ENCODE results near the gene GORAB. TPM values are rescaled to one million over a fixed set of nuclear protein-coding genes. Genes with fewer than 3 reads are reported as not detected.

GORAB gene
- total RNA-seq, 1 donor from 2014 or later = 13.9 TPM

DNA sequence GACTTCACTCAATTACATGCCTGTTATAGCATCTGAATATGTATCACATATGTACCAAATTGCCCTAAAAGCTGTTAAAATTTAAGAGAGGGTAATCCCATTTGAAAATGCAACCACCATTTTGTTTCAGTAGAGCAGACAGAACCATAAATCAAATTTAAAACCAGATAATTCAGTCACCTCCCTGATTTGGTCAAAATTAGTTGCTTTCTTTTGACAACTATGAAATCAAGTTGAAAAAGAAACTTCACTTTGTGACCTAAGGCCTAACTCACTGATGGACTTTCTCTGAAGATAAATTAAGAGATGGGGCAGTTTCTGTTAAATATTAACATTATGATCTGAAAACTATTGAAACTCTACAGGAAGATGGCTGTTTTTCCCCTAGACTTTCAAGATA lies 6.7 kb downstream of the GORAB start:
- no peaks in the 10 kb centered on the region for H3K9me3 ChIP-seq
- intact Hi-C loops (cut with DNase I) = no loop called here
- no peak for ATAC-seq
- DNase-seq = no peak
- H3K36me3 ChIP-seq = peaks cover 46% of the 10 kb centered on the region
- H3K27me3 ChIP-seq = no peaks in the 10 kb centered on the region
- peaks cover 10% of the 10 kb centered on the region for H3K4me1 ChIP-seq
- no peak overlapping the region for H3K27ac ChIP-seq
- TF ChIP-seq, protein P1, sequence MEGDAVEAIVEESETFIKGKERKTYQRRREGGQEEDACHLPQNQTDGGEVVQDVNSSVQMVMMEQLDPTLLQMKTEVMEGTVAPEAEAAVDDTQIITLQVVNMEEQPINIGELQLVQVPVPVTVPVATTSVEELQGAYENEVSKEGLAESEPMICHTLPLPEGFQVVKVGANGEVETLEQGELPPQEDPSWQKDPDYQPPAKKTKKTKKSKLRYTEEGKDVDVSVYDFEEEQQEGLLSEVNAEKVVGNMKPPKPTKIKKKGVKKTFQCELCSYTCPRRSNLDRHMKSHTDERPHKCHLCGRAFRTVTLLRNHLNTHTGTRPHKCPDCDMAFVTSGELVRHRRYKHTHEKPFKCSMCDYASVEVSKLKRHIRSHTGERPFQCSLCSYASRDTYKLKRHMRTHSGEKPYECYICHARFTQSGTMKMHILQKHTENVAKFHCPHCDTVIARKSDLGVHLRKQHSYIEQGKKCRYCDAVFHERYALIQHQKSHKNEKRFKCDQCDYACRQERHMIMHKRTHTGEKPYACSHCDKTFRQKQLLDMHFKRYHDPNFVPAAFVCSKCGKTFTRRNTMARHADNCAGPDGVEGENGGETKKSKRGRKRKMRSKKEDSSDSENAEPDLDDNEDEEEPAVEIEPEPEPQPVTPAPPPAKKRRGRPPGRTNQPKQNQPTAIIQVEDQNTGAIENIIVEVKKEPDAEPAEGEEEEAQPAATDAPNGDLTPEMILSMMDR (IDR thresholded peaks at IDR 0.05) = no peak
- no peak overlapping the region for H3K4me3 ChIP-seq

DNA sequence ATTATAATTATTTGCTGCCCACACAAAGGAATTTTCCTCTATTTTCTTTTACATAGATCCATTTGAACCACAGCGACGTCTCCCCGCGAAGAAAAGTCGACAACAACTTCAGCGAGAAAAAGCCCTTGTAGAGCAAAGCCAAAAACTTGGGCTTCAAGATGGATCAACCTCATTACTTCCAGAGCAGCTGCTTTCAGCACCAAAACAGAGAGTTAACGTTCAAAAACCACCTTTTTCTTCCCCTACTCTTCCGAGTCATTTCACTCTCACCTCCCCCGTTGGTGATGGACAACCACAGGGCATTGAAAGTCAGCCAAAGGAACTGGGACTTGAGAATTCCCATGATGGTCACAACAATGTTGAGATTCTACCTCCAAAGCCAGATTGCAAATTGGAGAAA lies 7.2 kb downstream of the GORAB start:
- Histone ChIP-seq H3K27me3 (no peaks in the 10 kb centered on the region), H3K27ac (no peak overlapping the region), H3K9me3 (no peaks in the 10 kb centered on the region), H3K36me3 (peaks cover 50% of the 10 kb centered on the region), H3K4me3 (no peak overlapping the region), H3K4me1 (peaks cover 8% of the 10 kb centered on the region)
- TF ChIP-seq, protein P1 (IDR thresholded peaks at IDR 0.05) = no peak
- DNase-seq (no peak), ATAC-seq (no peak)
- intact Hi-C loops (cut with DNase I) = no loop called here

DNA sequence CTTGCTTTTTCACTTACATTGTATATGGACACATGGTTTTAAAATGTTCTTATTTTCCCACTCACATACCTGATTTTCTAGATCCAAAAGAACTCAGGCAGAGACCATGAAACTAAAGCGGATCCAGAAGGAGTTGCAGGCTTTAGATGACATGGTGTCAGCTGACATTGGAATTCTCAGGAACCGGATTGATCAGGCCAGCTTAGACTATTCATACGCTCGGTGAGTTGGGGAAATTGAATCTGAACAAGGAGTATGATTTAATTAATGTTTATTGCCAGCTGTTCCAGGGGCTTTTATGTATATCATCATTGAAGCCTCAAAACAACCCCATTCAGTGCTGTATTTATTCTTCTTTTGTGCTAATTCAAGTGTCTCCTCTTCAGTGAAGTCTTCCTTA lies 12.7 kb downstream of the GORAB start:
- no peaks in the 10 kb centered on the region for H3K4me1 ChIP-seq
- H3K4me3 ChIP-seq = no peak overlapping the region
- no peaks in the 10 kb centered on the region for H3K27me3 ChIP-seq
- no peaks in the 10 kb centered on the region for H3K9me3 ChIP-seq
- intact Hi-C loops (cut with DNase I) = no loop called here
- ATAC-seq (no peak), DNase-seq (no peak)
- no peak overlapping the region for H3K27ac ChIP-seq
- TF ChIP-seq, protein P1 (IDR thresholded peaks at IDR 0.05) = no peak
- H3K36me3 ChIP-seq = peaks cover 94% of the 10 kb centered on the region

DNA sequence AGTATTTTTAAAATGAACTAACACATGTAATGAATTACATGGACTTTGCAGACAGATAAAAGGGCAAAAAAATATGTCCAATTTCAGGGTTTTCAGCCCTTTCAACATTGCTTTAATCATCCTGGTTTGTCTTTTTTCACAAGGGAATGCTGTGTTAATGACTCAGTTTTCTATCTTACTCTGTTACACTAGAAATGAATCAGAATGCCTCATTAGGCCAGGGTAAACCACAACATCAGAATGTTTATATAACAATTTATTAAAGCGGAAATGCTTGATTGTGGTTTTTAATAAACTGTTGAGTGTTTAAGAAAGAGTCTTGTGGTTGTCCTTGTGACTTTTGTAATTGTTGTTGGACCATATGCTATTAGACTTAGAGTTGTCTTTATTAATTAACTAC lies 13.5 kb downstream of the GORAB start:
- ATAC-seq (no peak), DNase-seq (no peak)
- Histone ChIP-seq H3K27me3 (no peaks in the 10 kb centered on the region), H3K27ac (no peak overlapping the region), H3K36me3 (peaks cover 92% of the 10 kb centered on the region), H3K4me1 (no peaks in the 10 kb centered on the region), H3K4me3 (no peak overlapping the region), H3K9me3 (no peaks in the 10 kb centered on the region)
- intact Hi-C loops (cut with DNase I) = no loop called here
- TF ChIP-seq, protein P1 (IDR thresholded peaks at IDR 0.05) = no peak

DNA sequence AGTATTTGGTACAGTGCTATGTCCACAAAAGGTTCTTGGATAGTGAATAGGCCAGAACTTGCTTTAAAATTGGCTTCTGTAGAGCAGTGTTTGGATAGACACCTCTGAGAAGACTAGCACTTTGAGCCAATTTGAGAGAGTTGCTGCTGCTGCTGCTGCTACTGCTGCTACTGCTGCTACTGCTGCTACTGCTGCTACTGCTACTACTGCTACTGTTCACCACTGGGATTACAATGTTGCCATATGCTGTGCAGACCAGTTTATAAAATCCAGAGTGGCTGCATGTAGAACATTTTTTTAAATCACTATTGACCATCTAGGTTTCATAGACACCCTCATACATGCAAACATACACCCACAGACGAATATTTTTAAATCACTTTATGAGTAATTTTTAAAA lies 15.3 kb downstream of the GORAB start:
- TF ChIP-seq, protein P1 (IDR thresholded peaks at IDR 0.05) = no peak
- DNase-seq (no peak), ATAC-seq (no peak)
- H3K36me3 ChIP-seq = peaks cover 92% of the 10 kb centered on the region
- no peaks in the 10 kb centered on the region for H3K27me3 ChIP-seq
- no peaks in the 10 kb centered on the region for H3K9me3 ChIP-seq
- H3K4me1 ChIP-seq = no peaks in the 10 kb centered on the region
- no peak overlapping the region for H3K4me3 ChIP-seq
- intact Hi-C loops (cut with DNase I) = no loop called here
- no peak overlapping the region for H3K27ac ChIP-seq

DNA sequence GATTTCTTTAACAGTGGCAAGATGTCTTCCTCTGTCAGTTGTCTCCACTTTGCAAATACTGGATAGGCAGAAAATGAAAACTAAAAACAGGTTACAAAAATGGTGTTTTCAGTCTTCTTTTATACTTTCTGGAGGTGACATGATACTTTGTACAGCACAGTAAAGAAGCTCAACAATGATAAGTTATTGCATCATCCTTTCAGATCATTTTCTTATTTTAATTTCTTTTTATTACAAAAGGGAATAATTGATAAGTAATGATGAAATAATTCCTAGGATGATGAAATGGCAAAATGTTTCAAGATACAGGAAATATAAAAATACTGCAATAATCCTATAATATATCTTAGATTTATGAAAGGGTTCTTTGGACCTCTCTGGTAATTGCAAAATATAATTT lies 16.5 kb downstream of the GORAB start:
- intact Hi-C loops (cut with DNase I) = no loop called here
- Histone ChIP-seq H3K27me3 (no peaks in the 10 kb centered on the region), H3K4me3 (no peak overlapping the region), H3K36me3 (peaks cover 91% of the 10 kb centered on the region), H3K9me3 (no peaks in the 10 kb centered on the region), H3K27ac (no peak overlapping the region), H3K4me1 (no peaks in the 10 kb centered on the region)
- TF ChIP-seq, protein P1 (IDR thresholded peaks at IDR 0.05) = no peak
- ATAC-seq = no peak
- DNase-seq = no peak
